HepG2 (cell line): ENCODE results near the gene KREMEN1. TPM values are rescaled to one million over a fixed set of nuclear protein-coding genes. Genes with fewer than 3 reads are reported as not detected.
A peak's percentile ranks its signal among the peaks of the same experiment; 100 is the strongest.

Experiments used
- FOXC1 ChIP-seq: sonication (generic); formaldehyde crosslinking; IDR thresholded peaks from 2 replicates; pipeline ENCODE4 v1.8.0; 2022; ENCODE audit warnings: mild to moderate bottlenecking, missing genetic modification reagents, borderline replicate concordance
- GABPB1 ChIP-seq: IDR thresholded peaks from 2 replicates; pipeline ENCODE4 v1.6.1; 2016; ENCODE audit warnings: mild to moderate bottlenecking, missing genetic modification reagents, moderate library complexity, missing compliant biosample characterization
- KLF9 ChIP-seq: IDR thresholded peaks from 2 replicates; pipeline ENCODE4 v1.6.1; 2016; ENCODE audit warnings: low read depth
- NFRKB ChIP-seq: fragments of 450-650 bp; IDR thresholded peaks from 2 replicates; pipeline ENCODE4 v1.6.1; 2017
- PHF8 ChIP-seq: sonication (generic); formaldehyde crosslinking; IDR thresholded peaks from 2 replicates; pipeline ENCODE4 v1.5.0; 2020; ENCODE audit warnings: missing genetic modification reagents
- RBFOX2 ChIP-seq: fragments of 200-400 bp; formaldehyde crosslinking; IDR thresholded peaks from 2 replicates; pipeline ENCODE4 v1.6.1; 2017; ENCODE audit warnings: low read depth, mild to moderate bottlenecking, low read length
- SALL2 ChIP-seq: sonication (generic); formaldehyde crosslinking; IDR thresholded peaks from 2 replicates; pipeline ENCODE4 v1.8.1; 2023; ENCODE audit warnings: mild to moderate bottlenecking, missing genetic modification reagents, inconsistent platforms
- SMAD9 ChIP-seq: sonication (generic); formaldehyde crosslinking; IDR thresholded peaks from 2 replicates; pipeline ENCODE4 v1.5.1; 2020; ENCODE audit warnings: mild to moderate bottlenecking, missing genetic modification reagents
- SRF ChIP-seq: IDR thresholded peaks from 2 replicates; pipeline ENCODE4 v1.6.1; 2011; ENCODE audit warnings: mild to moderate bottlenecking, low read depth, low read length, moderate library complexity
- ZFP1 ChIP-seq: IDR thresholded peaks from 2 replicates; pipeline ENCODE4 v1.6.1; 2016
- ZIK1 ChIP-seq: sonication (generic); formaldehyde crosslinking; IDR thresholded peaks from 2 replicates; pipeline ENCODE4 v1.5.0; 2020; ENCODE audit warnings: mild to moderate bottlenecking, low read depth, missing genetic modification reagents, borderline replicate concordance
- ZNF292 ChIP-seq: sonication (generic); formaldehyde crosslinking; IDR thresholded peaks from 2 replicates; pipeline ENCODE4 v1.8.1; 2022; ENCODE audit warnings: mild to moderate bottlenecking, low read depth, missing genetic modification reagents, borderline replicate concordance
- ZNF530 ChIP-seq: sonication (generic); formaldehyde crosslinking; IDR thresholded peaks from 2 replicates; pipeline ENCODE4 v1.5.0; 2020; ENCODE audit warnings: low read depth, mild to moderate bottlenecking, missing genetic modification reagents
- ZNF552 ChIP-seq: sonication (generic); formaldehyde crosslinking; IDR thresholded peaks from 2 replicates; pipeline ENCODE4 v1.9.0; 2022; ENCODE audit warnings: missing genetic modification reagents, mild to moderate bottlenecking, borderline replicate concordance
- ZNF703 ChIP-seq: sonication (generic); formaldehyde crosslinking; IDR thresholded peaks from 2 replicates; pipeline ENCODE4 v1.5.1; 2020; ENCODE audit warnings: missing genetic modification reagents, mild to moderate bottlenecking, moderate library complexity, borderline replicate concordance
- ZNF772 ChIP-seq: sonication (generic); formaldehyde crosslinking; IDR thresholded peaks from 2 replicates; pipeline ENCODE4 v1.5.0; 2020; ENCODE audit warnings: mild to moderate bottlenecking, missing genetic modification reagents
- polyA plus RNA-seq, 8 experiments: library from polyadenylated mRNA; depleted of rRNA in 3 of 8; stranded (reverse) in 7 of 8; unstranded in 1 of 8; fragments of >200 nt; fragmentation: Illumina TruSeq in 4 of 8; extraction: Trizol in 4 of 8; gene quantifications; 2 replicates each; pipeline versions ENCODE4 v1.2.1 to v1.2.3, GENCODE V29; 2011 to 2016; ENCODE audit warnings: low read depth in 4 of 8, missing spikeins in 1 of 8, mixed read lengths in 1 of 8; ENCODE audit not compliant: insufficient read depth in 1 of 8
- total RNA-seq, 5 experiments: library from RNA; depleted of rRNA; stranded (reverse); fragments of >200 nt; fragmentation: Illumina TruSeq; extraction: Trizol; gene quantifications; 2 replicates each; pipeline ENCODE4 v1.2.3, GENCODE V29; 2016; ENCODE audit warnings: low read depth in 1 of 5
- TF ChIP-seq, protein P1 (sequence below): sonication (generic); formaldehyde crosslinking; IDR thresholded peaks from 2 replicates; pipeline ENCODE4 v1.4.0; 2020; ENCODE audit warnings: missing genetic modification reagents, borderline replicate concordance
- TF ChIP-seq, protein P2 (sequence below): sonication (generic); formaldehyde crosslinking; IDR thresholded peaks from 2 replicates; pipeline ENCODE4 v1.5.0; 2020; ENCODE audit warnings: mild to moderate bottlenecking, missing genetic modification reagents, borderline replicate concordance
- TF ChIP-seq, protein P3 (sequence below): sonication (generic); formaldehyde crosslinking; IDR thresholded peaks from 2 replicates; pipeline ENCODE4 v1.5.0; 2020; ENCODE audit warnings: mild to moderate bottlenecking, missing genetic modification reagents

The KREMEN1 gene
- total and polyA plus RNA-seq, 2 of the 13 experiments (the other 11 are each of a cell fraction or from before 2014, with no cell fraction given), result 9.8 to 13.8 TPM

DNA sequence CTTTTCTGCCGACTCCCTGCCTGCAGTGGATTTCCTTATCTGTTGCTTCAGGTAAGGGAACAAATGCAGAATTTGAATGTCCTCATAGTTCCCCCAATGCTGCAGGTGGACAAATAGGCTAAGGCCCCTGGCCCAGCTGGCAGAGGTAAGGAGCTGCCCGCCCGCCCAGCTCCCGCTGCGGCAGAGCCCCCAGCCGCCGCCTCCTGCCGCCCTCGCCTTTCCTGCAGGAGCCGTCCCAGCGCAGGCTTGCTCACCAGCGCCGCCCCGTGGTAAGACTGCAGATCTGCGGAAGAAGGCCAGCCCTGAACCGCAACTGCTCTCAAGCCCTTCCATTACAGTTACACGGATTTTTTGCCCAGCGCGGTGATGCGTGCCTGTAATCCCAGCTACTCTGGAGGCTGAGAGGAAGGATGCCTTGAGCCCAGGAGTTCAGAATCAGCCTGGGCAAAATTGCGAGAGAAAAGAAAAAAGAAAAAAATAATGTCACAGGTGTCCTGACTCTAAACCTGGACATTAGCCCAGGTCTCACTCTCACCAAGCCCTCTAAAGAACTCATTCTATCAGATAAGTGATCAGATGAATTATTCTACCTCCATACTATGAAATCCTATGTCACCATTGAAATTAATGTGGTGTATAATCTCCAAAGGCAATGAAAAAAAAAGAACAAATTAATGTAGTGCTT lies 81.7 kb downstream of the KREMEN1 start (continued):
- TF ChIP-seq, protein P1, sequence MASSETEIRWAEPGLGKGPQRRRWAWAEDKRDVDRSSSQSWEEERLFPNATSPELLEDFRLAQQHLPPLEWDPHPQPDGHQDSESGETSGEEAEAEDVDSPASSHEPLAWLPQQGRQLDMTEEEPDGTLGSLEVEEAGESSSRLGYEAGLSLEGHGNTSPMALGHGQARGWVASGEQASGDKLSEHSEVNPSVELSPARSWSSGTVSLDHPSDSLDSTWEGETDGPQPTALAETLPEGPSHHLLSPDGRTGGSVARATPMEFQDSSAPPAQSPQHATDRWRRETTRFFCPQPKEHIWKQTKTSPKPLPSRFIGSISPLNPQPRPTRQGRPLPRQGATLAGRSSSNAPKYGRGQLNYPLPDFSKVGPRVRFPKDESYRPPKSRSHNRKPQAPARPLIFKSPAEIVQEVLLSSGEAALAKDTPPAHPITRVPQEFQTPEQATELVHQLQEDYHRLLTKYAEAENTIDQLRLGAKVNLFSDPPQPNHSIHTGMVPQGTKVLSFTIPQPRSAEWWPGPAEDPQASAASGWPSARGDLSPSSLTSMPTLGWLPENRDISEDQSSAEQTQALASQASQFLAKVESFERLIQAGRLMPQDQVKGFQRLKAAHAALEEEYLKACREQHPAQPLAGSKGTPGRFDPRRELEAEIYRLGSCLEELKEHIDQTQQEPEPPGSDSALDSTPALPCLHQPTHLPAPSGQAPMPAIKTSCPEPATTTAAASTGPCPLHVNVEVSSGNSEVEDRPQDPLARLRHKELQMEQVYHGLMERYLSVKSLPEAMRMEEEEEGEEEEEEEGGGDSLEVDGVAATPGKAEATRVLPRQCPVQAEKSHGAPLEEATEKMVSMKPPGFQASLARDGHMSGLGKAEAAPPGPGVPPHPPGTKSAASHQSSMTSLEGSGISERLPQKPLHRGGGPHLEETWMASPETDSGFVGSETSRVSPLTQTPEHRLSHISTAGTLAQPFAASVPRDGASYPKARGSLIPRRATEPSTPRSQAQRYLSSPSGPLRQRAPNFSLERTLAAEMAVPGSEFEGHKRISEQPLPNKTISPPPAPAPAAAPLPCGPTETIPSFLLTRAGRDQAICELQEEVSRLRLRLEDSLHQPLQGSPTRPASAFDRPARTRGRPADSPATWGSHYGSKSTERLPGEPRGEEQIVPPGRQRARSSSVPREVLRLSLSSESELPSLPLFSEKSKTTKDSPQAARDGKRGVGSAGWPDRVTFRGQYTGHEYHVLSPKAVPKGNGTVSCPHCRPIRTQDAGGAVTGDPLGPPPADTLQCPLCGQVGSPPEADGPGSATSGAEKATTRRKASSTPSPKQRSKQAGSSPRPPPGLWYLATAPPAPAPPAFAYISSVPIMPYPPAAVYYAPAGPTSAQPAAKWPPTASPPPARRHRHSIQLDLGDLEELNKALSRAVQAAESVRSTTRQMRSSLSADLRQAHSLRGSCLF (CRISPR knock-in tag), result no peak
- TF ChIP-seq GABPB1 (CRISPR knock-in tag) (peak; percentile 55; the same call in 1 of the 2 replicates), ZNF552 (CRISPR knock-in tag) (no peak), PHF8 (CRISPR knock-in tag) (peak; percentile 19; the same call in 1 of the 2 replicates), SMAD9 (no peak), NFRKB (no peak), ZIK1 (CRISPR knock-in tag) (no peak), ZNF530 (no peak), FOXC1 (CRISPR knock-in tag) (no peak), ZNF292 (CRISPR knock-in tag) (no peak), ZFP1 (CRISPR knock-in tag) (no peak), SRF (no peak), RBFOX2 (no peak), ZNF703 (CRISPR knock-in tag) (no peak), KLF9 (CRISPR knock-in tag) (no peak), SALL2 (no peak), ZNF772 (CRISPR knock-in tag) (0 out of 2 replicates have a peak, but pooled peaks have one; percentile 31)
- TF ChIP-seq, protein P2, sequence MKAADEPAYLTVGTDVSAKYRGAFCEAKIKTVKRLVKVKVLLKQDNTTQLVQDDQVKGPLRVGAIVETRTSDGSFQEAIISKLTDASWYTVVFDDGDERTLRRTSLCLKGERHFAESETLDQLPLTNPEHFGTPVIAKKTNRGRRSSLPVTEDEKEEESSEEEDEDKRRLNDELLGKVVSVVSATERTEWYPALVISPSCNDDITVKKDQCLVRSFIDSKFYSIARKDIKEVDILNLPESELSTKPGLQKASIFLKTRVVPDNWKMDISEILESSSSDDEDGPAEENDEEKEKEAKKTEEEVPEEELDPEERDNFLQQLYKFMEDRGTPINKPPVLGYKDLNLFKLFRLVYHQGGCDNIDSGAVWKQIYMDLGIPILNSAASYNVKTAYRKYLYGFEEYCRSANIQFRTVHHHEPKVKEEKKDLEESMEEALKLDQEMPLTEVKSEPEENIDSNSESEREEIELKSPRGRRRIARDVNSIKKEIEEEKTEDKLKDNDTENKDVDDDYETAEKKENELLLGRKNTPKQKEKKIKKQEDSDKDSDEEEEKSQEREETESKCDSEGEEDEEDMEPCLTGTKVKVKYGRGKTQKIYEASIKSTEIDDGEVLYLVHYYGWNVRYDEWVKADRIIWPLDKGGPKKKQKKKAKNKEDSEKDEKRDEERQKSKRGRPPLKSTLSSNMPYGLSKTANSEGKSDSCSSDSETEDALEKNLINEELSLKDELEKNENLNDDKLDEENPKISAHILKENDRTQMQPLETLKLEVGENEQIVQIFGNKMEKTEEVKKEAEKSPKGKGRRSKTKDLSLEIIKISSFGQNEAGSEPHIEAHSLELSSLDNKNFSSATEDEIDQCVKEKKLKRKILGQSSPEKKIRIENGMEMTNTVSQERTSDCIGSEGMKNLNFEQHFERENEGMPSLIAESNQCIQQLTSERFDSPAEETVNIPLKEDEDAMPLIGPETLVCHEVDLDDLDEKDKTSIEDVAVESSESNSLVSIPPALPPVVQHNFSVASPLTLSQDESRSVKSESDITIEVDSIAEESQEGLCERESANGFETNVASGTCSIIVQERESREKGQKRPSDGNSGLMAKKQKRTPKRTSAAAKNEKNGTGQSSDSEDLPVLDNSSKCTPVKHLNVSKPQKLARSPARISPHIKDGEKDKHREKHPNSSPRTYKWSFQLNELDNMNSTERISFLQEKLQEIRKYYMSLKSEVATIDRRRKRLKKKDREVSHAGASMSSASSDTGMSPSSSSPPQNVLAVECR (CRISPR knock-in tag), result no peak
- TF ChIP-seq, protein P3, sequence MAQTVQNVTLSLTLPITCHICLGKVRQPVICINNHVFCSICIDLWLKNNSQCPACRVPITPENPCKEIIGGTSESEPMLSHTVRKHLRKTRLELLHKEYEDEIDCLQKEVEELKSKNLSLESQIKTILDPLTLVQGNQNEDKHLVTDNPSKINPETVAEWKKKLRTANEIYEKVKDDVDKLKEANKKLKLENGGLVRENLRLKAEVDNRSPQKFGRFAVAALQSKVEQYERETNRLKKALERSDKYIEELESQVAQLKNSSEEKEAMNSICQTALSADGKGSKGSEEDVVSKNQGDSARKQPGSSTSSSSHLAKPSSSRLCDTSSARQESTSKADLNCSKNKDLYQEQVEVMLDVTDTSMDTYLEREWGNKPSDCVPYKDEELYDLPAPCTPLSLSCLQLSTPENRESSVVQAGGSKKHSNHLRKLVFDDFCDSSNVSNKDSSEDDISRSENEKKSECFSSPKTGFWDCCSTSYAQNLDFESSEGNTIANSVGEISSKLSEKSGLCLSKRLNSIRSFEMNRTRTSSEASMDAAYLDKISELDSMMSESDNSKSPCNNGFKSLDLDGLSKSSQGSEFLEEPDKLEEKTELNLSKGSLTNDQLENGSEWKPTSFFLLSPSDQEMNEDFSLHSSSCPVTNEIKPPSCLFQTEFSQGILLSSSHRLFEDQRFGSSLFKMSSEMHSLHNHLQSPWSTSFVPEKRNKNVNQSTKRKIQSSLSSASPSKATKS, result 0 out of 2 replicates have a peak, but pooled peaks have one; percentile 64
